GM21737 (cell line): ENCODE results near the gene SMIM26.
A peak's percentile ranks its signal among the peaks of the same experiment; 100 is the strongest.

ENCODE experiments used
- ATAC-seq: cut with Tn5 transposase; IDR thresholded peaks from one replicate; pipeline ENCODE4 v1.9.1; 2021; ENCODE audit warnings: mild to moderate bottlenecking, moderate library complexity; ENCODE audit not compliant: unreplicated experiment

The SMIM26 gene

DNA sequence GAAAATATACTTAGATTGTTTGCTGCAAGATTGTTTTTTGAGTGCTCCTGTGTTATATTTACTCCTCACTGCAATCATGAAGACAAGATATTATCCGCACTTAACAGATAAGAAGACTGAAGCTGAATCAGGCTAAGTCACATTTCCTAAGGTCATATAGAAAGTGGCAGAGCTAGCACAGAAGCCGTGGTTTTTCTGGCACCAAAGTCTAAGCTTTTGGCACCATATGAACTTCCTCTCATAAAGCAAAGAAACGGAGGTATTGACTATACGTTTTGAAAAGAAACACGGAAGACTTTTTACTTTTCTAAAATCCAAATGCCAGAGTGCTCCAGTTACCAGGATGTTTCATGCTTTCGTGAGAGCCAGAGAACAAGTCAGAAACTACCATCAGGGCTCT is 11.3 kb downstream of the SMIM26 start:
- ATAC-seq, result no peak

DNA sequence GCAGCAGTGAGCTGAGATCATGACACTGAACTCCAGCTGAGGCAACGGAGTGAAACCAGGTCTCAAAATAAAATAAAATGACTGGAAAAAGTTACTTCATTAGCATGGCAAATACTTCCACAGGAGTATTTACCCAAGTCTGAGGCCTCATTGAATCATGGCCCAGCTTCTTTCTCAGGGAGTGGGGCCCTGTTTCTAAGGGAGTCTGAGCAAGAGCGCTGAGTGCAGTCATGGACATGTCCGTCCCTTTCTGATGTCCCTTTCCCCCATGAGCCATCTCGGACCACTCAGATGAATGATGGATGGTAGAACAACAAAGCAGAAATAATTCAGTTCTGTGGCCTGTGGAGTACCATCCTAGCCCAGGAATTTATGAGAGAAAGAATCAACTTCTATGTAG is 12.8 kb downstream of the SMIM26 start:
- no peak for ATAC-seq

DNA sequence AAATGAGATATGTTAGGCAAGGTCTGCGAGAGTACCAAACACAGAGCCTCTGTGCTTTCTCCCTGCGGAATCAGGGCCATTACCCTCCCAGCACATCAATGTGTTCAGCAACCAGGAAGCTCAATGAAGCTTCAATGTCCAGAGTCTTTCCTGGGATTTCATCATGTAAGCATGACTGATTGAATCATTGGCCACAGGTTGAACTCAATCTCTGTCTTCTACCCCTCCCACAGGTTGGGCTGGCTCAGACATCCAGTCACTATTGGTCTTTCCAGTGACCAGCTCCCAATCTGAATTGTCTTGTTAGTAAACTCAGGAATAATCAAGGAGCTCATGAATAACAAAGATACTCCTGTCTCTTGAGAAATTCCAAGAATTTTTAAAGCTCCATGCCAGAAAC is 17.9 kb downstream of the SMIM26 start:
- no peak for ATAC-seq

DNA sequence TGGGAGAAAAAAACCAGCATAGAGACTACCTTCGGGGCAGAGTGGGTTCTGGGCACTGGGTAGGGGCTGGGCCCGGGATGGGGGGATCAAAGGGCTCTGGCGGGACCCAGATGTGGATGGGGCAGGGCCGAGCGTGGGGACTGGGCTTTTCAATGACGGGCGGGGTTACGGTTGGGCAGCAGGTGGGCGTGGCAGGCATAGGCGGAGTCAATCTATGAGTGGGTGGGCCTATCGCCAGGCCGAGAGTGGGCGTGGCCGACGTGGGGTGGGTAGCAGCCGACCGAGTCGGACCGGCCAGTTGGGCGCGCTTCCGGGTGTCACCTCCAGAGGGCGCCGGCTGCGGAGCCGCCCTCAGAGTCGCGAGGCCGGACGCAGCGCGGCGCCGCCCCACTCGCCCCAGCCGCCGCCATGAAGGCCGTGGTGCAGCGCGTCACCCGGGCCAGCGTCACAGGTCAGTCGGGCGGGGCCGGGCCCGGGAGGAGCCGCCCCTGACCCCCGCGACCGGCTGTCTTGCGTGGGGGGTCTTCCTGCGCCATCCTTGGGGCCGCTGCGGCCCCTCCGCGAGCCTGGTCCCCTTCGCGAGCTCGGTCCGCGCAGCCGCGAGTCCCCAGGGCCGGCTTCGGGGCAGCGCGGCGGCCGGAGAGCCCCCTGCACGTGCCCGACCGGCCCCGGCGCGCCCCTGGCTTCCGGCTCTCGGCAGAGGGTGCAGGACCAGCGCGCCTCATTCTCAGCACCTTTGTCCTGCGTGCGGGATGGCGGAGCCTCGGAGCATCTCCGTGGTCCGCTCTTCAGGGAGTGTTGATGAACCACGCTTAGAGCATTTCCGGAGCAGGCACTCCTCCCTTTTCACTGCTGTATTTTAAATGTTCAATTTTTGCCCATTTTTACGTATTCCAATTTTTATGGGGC is 20.7 kb downstream of the SMIM26 start, which contains the start of gene DTD1:
Gene DTD1, plus strand, starts transcription at position 390 of the 909 bp plus-strand sequence. Its CDS starts 19 bp downstream, at position 409.
- peak; percentile 91 for ATAC-seq

DNA sequence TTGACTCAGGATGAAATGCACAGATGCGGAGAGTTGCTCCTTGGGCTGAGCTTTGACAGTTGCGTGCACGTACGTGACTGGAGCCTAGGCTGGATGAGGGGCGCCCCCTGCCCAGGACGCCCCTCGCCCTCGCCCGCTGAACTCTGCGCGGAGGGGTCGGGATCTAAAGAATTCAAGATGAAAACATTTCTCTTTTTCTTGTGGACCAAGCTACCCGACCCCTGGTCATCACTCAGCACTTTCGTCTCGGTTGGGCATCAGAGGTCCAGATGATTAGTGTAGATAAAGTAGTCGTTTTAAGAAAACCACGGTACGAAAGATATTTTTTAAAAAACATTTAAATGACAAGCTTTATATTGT is 21.3 kb downstream of the SMIM26 start:
- ATAC-seq, result peak; percentile 9

DNA sequence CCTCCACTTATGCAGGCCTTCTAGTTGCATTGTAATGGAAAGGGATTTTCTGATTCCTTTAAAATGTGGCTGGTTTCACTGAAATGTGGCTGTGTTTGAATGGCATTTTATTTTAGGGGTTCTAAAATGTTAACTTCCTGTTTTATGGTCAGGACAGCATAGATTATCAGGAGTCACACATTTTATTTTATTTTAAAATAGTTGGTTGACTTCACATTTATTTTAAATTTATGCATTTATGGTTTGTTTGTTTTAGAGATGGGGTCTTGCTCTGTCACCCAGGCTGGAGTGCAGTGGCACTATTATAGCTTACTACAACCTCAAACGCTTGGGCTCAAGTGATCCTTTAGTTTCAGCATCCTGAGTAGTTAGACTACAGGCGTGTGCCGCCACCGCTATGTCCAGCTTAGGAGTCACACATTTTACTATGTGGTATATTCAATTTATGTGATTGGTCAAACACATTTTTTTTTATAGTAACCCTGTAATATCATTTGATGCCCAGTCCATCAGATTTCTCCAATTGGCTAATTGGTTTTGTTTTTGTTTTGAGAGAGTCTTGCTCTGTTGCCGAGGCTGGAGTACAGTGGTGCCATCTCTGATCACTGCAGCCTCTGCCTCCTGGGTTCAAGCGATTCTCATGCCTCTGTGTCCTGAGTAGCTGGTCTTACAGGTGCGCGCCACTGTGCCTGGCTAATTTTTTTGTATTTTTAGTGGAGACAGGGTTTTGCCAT is 22.9 kb downstream of the SMIM26 start:
- no peak for ATAC-seq

DNA sequence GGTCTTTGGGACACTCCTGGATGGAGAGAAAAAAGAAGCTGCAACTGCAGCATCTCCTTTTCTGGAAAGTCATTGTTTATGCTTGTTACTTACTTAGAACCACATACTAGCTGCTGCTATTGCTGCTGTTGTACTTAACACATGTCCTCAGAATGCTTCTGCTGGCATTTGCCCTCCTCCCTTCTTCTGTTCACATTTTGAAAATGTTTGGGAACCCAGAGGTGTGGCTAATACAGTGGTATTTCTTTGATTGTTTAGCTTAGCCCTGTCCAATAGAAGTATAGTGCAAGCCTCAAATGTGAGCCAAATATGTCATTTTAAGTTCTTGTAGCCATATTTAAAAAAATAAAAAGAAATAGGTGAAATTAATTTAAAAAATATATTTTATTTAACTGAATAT is 29.0 kb downstream of the SMIM26 start:
- no peak for ATAC-seq

DNA sequence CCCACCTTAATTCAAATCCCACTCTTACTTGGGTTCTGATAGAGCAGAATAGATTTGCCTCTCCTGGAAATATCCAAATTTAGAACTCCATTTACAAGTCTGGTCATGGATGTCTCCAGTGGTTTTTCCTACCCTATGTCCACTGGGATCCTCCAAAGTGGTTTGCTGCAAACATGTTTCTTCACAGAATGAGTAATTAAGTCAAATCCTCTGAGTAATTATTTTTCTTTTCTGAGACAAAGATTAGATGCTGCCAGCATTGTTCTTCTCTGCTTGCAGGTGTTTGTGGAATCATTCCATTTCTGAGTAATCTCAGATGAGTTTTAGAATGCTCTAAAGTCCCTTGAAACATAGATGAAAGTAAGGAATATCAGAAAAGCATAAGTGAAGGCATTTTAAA is 42.5 kb downstream of the SMIM26 start:
- ATAC-seq, result no peak

DNA sequence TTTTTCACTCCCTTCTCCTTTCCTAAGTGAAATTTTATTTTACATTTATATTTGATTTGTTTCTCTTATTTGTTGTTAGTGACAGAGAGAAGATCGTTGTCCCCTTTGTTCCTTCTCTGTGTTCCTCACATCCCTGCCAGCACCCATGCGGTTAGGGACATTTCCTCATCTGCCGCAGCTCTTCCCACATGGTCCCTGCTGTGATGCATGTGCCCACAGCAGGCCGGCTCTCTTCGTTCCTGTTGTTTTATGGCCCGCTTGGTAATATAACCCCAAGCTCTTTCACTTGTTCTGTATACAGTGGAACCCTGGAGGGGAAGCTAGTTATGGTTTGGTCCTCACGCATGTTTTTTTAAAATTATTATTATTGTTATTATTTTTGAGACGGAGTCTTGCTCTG is 44.3 kb downstream of the SMIM26 start:
- no peak for ATAC-seq

DNA sequence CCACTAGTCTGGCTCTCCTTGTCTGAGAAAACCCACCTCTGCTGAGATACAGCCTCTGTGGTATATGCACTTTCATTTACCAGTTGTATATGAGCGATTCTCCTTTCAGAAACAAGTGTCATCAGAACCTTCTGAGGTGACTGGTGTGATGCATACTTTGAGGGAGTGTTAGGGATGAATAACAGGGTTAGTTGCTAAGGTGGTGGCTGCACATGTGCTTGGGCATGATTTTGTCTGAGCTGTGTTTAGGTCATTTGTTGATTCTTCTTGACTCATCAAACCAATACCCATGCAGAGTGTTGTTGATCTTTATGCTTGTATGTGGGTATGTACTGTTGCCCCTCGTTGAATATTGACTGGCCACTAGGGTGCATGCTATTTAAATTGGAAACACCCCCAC is 46.3 kb downstream of the SMIM26 start:
- no peak for ATAC-seq

DNA sequence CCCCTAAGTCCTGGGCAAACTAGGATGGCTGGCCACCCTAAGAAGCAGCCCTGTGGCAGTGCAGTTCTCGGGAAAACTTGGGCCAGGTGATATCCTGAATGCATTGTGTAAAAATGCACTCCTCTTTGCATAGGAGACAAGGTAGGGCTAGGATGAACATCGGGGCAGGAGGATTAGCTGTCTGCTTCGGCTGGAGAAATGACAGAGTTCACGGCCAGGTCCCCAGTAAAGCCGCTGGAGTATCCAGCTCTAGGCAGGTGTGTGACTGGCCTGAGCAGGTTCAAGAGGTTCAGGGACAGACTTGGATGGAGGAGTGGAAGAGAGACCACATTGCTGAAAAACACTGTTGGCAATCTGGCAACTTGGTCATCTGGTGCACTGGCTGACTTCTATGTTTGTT is 47.0 kb downstream of the SMIM26 start:
- no peak for ATAC-seq

DNA sequence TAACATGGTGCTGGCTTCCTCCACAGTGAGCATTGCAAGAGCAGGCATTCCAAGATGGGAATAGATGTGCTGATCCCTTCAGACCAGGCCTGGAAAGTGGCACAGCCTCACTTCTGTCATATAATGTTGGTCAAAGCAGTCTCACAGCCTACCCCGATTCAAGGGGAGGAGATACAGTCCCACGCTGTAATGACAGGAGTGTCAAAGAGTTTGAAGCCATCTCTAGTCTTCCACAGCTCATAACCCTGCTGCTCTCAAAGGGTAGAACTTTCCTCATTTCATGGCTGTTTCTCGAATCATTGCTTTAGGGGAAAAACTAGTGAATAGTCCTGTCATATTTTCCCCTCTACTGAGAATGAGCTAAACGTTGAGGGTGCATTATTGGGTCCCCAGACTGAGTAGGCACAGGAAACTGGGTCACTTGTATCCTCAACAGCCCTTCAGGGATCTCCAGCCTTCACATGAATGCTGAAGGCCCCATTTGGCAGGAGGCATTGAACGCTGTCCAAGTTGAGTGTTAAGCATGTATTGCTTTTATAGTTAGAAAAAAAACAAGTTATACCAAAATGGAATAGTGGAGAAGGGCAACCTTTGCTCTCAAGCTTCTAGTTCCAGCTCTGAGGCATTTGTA is 47.9 kb downstream of the SMIM26 start:
- ATAC-seq, result no peak
